Astrocyte of the spinal cord (primary cell): ENCODE measurements around the gene KIF2C.
"Not testable (repeated sequence)": the region's sequence is repeated elsewhere in the genome, so short reads cannot be mapped to it uniquely, and the experiment has no call there.

ENCODE experiments used
- DNase-seq: peaks from one replicate; pipeline ENCODE4 v3.0.0; 2011; ENCODE audit warnings: low read depth, low spot score
- H3K4me3 ChIP-seq: 2 replicates; pipeline ENCODE4 v1.5.1; 2011; ENCODE audit warnings: low read depth, mild to moderate bottlenecking, low read length, moderate library complexity
- CTCF ChIP-seq: IDR thresholded peaks from 2 replicates; pipeline ENCODE4 v1.5.1; 2012; ENCODE audit warnings: low read depth, mild to moderate bottlenecking, low read length, inconsistent platforms
- in situ Hi-C: cut with HindIII; loops from 2 replicates; pipeline ENCODE4 v1.10.0; 2017; ENCODE audit warnings: low sequenced_read_pairs

KIF2C gene

DNA sequence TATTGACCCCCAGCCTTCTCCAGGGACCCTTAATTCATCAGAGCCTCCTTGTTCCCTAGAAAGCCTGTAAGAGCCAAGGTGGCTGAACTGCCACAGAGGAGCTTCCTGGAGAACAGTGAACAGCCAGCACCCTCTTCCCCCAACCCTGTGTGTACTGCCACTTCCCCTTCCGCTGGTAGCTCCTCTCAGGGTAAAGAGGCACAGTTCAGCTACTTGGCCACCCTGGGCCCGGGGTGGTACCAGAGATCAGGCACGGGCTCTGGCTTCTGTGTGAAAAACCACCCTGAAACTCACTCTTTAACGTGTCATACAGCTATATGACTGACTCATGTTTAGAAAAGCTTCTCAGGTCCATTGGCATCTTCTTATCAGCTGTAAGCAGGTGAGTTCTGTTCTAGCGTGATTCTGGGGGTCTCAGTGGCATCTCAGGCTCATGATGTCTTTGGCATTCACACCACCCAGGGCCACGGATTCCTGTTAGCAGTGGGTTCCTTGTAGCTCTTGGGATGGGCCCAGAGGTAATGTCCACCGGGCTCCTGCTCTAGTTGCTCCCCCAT lies 42.8 kb upstream of the KIF2C start:
- no peak for TF ChIP-seq CTCF
- in situ Hi-C loops, result no loop called here
- no peak for DNase-seq
- no peak overlapping the region for H3K4me3 ChIP-seq

- DNase-seq, result no peak
- in situ Hi-C loops, result no loop called here
- H3K4me3 ChIP-seq, result no peak overlapping the region
- TF ChIP-seq CTCF, result no peak
Measured at GRCh38 chr1:44698138-44698537, 41.5 kb upstream of the KIF2C start.

DNA sequence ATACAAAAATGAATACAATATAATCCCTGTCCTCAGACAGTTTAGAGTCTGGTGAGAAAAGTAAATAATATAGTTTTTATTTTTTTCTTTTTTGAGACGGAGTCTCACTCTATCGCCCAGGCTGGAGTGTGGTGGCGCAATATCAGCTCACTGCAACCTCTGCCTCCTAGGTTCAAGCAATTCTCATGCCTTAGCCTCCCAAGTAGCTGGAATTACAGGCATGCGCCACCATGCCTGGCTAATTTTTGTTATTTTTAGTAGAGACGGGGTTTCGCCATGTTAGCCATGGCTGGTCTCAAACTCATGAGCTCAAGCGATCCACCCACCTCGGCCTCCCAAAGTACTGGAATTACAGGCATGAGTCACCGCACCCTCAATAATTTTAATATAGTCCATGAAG lies 40.3 kb upstream of the KIF2C start:
- in situ Hi-C loops, H3K4me3 ChIP-seq, DNase-seq: not testable (repeated sequence)

DNA sequence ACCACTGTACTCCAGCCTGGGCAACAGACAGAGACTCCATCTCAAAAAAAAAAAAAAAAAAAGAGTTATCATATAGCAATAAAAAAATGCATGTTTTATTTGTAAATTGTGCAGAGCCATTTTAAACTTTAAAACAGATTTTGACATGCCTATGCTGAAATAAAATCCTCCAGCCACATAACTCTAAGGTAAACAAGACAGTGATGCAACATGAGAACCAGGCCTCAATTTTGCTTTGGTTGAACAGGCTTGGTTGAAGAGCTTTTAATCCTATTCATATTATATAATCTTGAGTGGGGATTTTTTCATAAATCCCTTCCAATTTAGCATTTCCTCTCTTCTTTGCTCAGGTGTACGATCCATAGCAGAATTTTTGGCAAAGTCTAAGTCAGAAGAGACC lies 39.1 kb upstream of the KIF2C start:
- no peak for DNase-seq
- TF ChIP-seq CTCF, result no peak
- no peak overlapping the region for H3K4me3 ChIP-seq
- in situ Hi-C loops, result no loop called here

- no peak overlapping the region for H3K4me3 ChIP-seq
- in situ Hi-C loops, result no loop called here
- TF ChIP-seq CTCF, result no peak
- no peak for DNase-seq
Measured at GRCh38 chr1:44701141-44701573, 38.5 kb upstream of the KIF2C start.

DNA sequence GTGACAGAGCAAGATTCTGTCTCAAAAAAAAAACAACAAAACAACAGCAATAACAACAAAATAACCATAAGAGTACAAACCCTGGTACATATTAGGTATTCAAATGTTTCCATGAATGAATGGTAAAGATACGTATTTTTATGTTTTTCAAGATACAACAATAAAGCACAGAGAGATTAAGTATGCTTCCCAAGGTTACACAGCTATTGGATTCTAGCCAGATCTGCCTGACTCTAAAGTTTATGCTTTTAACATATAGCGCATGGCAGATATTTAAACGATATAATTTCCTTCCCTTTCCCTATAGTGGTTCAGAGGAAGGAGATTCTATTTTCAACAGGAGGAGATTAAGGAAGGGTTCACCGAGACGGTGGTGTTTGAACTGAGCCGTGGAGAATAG lies 34.2 kb upstream of the KIF2C start:
- TF ChIP-seq CTCF, result no peak
- H3K4me3 ChIP-seq, result no peak overlapping the region
- no peak for DNase-seq
- in situ Hi-C loops, result no loop called here

DNA sequence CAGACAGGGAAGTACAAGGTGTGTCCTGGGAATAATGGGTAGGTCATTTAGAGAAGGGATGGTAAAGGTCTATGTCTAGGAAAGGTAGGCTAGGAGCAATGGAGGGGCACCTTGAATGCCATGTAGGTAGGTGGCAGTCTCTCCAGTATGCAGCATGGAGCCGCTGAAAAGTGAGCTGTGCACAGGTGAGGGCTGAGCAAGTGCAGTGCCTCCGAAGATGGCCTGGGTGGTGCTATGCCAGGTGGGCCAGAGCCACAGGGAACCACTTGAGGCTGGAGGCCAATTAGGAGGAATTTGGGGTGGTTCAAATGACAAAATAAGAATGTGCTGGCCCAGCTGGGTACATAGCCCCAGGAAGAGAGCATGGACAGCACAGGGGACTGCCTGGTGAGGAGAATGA lies 33.7 kb upstream of the KIF2C start:
- in situ Hi-C loops, result no loop called here
- no peak for DNase-seq
- no peak overlapping the region for H3K4me3 ChIP-seq
- TF ChIP-seq CTCF, result no peak
